ES-I3 (cell line): ENCODE measurements around the gene RNLS.
"Not testable (repeated sequence)": the region's sequence is repeated elsewhere in the genome, so short reads cannot be mapped to it uniquely, and the experiment has no call there.

Experiments used
- H3K36me3 ChIP-seq: 2 replicates; pipeline ENCODE4 v1.6.1; 2013; ENCODE audit warnings: mild to moderate bottlenecking, low read length, control low read depth, moderate library complexity; ENCODE audit not compliant: insufficient read depth
- H3K4me1 ChIP-seq: 2 replicates; pipeline ENCODE4 v1.6.1; 2013; ENCODE audit warnings: mild to moderate bottlenecking, control low read depth, low read length; ENCODE audit not compliant: insufficient read depth
- H3K9ac ChIP-seq: 2 replicates; pipeline ENCODE4 v1.6.1; 2013; ENCODE audit warnings: low read depth, mild to moderate bottlenecking, low read length, moderate library complexity
- H3K9me3 ChIP-seq: 2 replicates; pipeline ENCODE4 v1.6.1; 2013; ENCODE audit warnings: mild to moderate bottlenecking, low read length, moderate library complexity; ENCODE audit not compliant: control insufficient read depth, insufficient read depth

The RNLS gene

GRCh38 chr10:88491314-88491713 lies 91.8 kb downstream of the RNLS start:
- no peak overlapping the region for H3K9ac ChIP-seq
- no peaks in the 10 kb centered on the region for H3K36me3 ChIP-seq
- H3K4me1 ChIP-seq, result no peaks in the 10 kb centered on the region

DNA sequence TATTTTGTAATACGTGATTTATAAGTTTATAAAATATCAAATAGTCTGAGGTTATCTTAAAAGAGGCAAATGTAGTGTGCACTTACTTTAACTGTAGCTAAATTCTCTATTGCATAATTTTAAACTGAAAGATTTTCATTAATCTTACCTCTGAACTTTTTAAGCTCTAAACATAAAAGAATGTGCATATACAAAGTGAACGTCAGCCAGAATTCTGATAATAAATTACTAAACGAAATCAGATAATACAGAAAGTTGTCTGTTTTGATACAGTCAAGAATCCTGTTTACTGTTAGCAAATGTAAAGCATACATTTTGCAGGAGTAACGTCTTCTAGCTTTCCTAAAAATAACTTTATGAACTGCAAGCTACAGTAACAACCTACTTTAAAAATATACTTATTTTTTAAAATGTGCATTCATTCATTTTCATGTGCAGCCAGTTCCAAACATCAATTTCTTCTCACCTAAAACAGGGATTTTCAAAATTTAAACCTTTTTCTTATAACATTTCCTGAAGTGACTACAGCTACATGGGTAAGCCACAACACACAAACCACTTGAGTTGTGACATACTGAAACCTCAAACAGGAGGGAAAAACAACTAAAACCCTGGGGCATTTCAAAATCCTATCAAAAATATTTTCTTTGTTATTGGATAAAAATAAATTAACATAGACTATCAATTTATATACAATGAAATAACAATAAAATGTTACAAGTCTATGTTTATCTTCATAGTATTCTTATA lies 92.7 kb downstream of the RNLS start:
- Histone ChIP-seq H3K9ac (no peak overlapping the region), H3K36me3 (no peaks in the 10 kb centered on the region), H3K9me3 (no peaks in the 10 kb centered on the region), H3K4me1 (no peaks in the 10 kb centered on the region)

More at GRCh38 chr10:88491314-88491713, 91.8 kb downstream of the RNLS start:
- no peaks in the 10 kb centered on the region for H3K9me3 ChIP-seq

GRCh38 chr10:88489107-88489506 lies 94.0 kb downstream of the RNLS start:
- Histone ChIP-seq H3K9me3 (no peaks in the 10 kb centered on the region), H3K36me3 (no peaks in the 10 kb centered on the region), H3K4me1 (no peaks in the 10 kb centered on the region), H3K9ac (no peak overlapping the region)

DNA sequence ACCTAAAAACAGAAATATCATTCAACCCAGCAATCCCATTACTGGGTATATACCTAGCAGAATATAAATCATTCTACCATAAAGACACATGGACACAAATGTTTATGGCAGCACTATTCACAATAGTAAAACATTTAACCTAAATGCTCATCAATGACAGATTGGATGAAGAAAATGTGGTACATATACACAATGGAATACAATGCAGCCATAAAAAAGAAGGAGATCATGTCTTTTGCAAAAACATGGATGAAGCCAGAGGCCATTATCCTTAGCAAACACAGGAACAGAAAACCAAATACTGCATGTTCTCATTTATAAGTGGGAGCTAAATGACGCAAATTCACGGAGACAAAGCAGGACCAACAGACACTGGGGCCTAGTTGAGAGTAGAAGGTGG lies 96.3 kb downstream of the RNLS start:
- not testable (repeated sequence) for H3K9me3 ChIP-seq, H3K36me3 ChIP-seq, H3K9ac ChIP-seq, H3K4me1 ChIP-seq

DNA sequence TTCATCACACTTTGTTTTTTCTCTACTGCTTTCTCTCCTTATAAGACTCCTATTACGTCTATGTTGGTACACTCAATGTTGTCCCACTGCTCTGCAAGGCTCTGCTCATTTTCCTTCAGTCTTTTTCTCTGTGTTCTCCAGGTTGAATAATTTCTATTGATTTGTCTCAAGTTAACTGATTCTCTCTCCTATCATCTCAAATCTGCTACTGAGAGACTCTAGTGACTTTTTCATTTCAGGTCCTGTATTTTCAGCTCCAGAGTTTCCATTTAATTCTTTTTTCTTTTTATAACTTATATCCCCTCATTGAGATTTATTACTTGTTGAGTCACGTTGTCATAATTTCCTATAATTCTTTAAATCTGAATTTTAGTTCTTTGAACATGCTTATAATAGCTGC lies 100.9 kb downstream of the RNLS start:
- no peak overlapping the region for H3K9ac ChIP-seq

DNA sequence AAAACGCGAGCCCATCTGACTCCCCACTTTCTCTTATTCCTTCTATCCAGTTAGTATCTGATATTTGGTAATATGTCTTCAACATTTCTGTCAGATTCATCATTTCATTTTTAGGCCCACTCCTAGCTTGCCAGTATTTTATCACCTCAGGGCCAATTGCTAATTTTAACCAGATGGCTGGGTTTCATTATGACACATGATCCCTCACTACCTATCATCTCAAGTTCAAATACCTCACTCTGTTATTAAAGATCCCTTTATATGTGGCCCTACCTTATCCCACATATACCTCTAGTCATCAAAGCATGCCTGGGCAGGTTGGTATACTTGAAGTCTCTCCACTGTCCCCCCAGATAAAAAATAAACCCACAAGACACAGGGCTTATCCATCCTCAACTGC lies 104.9 kb downstream of the RNLS start:
- Histone ChIP-seq H3K9ac (no peak overlapping the region), H3K36me3 (no peaks in the 10 kb centered on the region), H3K4me1 (no peaks in the 10 kb centered on the region), H3K9me3 (no peaks in the 10 kb centered on the region)

More for the DNA sequence above, 100.9 kb downstream of the RNLS start:
- H3K36me3 ChIP-seq, result no peaks in the 10 kb centered on the region
- H3K9me3 ChIP-seq, result no peaks in the 10 kb centered on the region
- H3K4me1 ChIP-seq, result no peaks in the 10 kb centered on the region

- Histone ChIP-seq H3K36me3 (no peaks in the 10 kb centered on the region), H3K9ac (no peak overlapping the region), H3K9me3 (no peaks in the 10 kb centered on the region), H3K4me1 (no peaks in the 10 kb centered on the region)
These were observed 105.6 kb downstream of the RNLS start for GRCh38 chr10:88477343-88478085.

- no peak overlapping the region for H3K9ac ChIP-seq
- H3K36me3 ChIP-seq, result no peaks in the 10 kb centered on the region
- H3K9me3 ChIP-seq, result peaks cover 4% of the 10 kb centered on the region; the same call in 1 of the 2 replicates
- H3K4me1 ChIP-seq, result no peaks in the 10 kb centered on the region
These were observed 108.0 kb downstream of the RNLS start for GRCh38 chr10:88474884-88475844.

GRCh38 chr10:88473989-88474883 lies 108.9 kb downstream of the RNLS start:
- Histone ChIP-seq H3K9me3 (peaks cover 4% of the 10 kb centered on the region; the same call in 1 of the 2 replicates), H3K36me3 (no peaks in the 10 kb centered on the region), H3K9ac (no peak overlapping the region), H3K4me1 (no peaks in the 10 kb centered on the region)

DNA sequence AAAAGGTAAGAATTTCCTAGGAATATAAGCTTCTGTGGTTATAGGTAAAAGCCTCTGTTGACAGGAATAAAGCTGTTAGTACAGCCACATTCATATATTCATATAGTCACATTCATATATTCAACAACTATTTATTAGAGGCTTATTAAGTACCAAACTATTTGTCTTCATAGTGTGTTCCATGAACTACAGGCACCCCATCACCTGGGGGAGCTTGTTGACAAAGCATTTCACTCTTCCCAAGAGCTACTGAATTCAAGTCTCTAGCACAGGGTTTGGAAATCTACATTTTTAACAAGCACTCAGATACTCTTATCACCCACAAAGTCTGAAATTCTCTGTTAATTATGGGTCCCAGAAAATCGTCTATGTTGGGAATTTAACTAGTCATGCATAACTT lies 110.6 kb downstream of the RNLS start:
- H3K36me3 ChIP-seq, result no peaks in the 10 kb centered on the region
- H3K9me3 ChIP-seq, result peaks cover 4% of the 10 kb centered on the region; the same call in 1 of the 2 replicates
- H3K4me1 ChIP-seq, result no peaks in the 10 kb centered on the region
- H3K9ac ChIP-seq, result no peak overlapping the region

- Histone ChIP-seq H3K4me1 (no peaks in the 10 kb centered on the region), H3K36me3 (no peaks in the 10 kb centered on the region), H3K9me3 (peaks cover 4% of the 10 kb centered on the region; the same call in 1 of the 2 replicates), H3K9ac (no peak overlapping the region)
These were observed 111.2 kb downstream of the RNLS start for GRCh38 chr10:88471899-88472298.

DNA sequence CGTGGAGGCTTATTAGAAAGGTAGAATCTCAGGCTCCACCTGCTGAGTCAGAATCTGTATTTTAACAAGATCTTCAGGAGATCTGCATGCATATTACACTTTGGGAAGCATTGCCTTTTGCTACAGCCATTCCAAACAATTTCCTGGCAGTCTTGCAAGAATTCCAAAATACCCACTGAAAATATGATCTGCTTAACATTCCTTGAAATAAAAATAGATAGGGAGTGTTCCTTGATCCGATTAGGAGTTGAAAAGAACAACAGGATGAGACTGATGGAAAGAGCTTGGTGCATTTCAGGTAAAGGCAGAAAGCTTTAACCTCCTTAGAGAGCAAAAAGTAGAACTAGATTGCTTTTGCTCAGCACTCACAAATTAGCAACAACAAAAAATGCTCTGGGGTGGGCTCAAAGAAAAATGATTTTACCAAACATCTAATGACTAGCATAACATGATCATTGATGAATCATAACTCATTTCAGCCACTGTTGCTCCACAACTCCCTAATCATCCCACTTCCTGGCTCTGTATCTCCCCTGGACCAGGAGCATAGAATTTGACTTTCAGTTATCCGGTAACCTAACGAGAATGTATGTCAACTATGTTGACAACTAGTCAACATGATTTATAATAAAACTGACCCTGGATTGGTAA lies 115.2 kb downstream of the RNLS start:
- Histone ChIP-seq H3K9ac (no peak overlapping the region), H3K36me3 (no peaks in the 10 kb centered on the region), H3K9me3 (peaks cover 4% of the 10 kb centered on the region; the same call in 1 of the 2 replicates), H3K4me1 (no peaks in the 10 kb centered on the region)

DNA sequence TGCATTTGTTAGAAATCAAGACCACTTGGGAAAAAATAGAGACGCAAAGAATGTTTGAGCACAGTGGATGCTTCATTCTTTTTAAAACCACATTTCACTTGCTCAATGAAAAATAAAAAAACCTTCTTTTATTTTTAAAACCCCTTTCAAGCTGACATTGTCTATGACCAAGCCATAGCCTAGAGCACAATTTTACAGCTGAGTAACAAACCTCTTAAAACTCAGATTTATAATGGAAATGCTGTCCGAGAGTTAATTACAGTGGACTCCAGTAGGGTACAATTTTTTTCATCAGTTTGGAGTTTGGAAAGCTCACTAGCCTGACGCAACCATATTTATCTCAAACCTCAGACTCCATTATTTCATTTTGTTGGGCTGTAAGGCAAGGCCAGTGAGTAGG lies 116.3 kb downstream of the RNLS start:
- no peaks in the 10 kb centered on the region for H3K36me3 ChIP-seq
- no peaks in the 10 kb centered on the region for H3K4me1 ChIP-seq
- H3K9me3 ChIP-seq, result peaks cover 4% of the 10 kb centered on the region; the same call in 1 of the 2 replicates
- no peak overlapping the region for H3K9ac ChIP-seq
